Mesendoderm (in vitro differentiated cells): ENCODE measurements around the gene ZXDC.

Experiments used
- DNase-seq: peaks from one replicate; pipeline ENCODE4 v3.0.0; 2013
- H2AK5ac ChIP-seq: 2 replicates; pipeline ENCODE4 v1.6.1; 2013; ENCODE audit warnings: low read length, inconsistent platforms
- H2BK120ac ChIP-seq: 2 replicates; pipeline ENCODE4 v1.6.1; 2013; ENCODE audit warnings: low read depth, mild to moderate bottlenecking, low read length, moderate library complexity, mixed read lengths
- H2BK15ac ChIP-seq: replicated peaks from 2 replicates; pipeline ENCODE4 v1.6.1; 2013; ENCODE audit warnings: low read depth, mild to moderate bottlenecking, moderate library complexity
- H2BK5ac ChIP-seq: 2 replicates; pipeline ENCODE4 v1.6.1; 2013; ENCODE audit warnings: low read length, inconsistent platforms
- H3K18ac ChIP-seq: 2 replicates; pipeline ENCODE4 v1.6.1; 2013; ENCODE audit warnings: mild to moderate bottlenecking, low read length, mixed read lengths
- H3K23ac ChIP-seq: one replicate; pipeline ENCODE4 v1.6.1; 2013; ENCODE audit warnings: low read length
- H3K27ac ChIP-seq: 2 replicates; pipeline ENCODE4 v1.5.1; 2013; ENCODE audit warnings: low read depth, mild to moderate bottlenecking, inconsistent platforms, low read length, moderate library complexity
- H3K27me3 ChIP-seq: 2 replicates; pipeline ENCODE4 v1.6.1; 2013; ENCODE audit warnings: low read length, control low read depth, mild to moderate bottlenecking, inconsistent platforms; ENCODE audit not compliant: insufficient read depth, poor library complexity
- H3K36me3 ChIP-seq: 2 replicates; pipeline ENCODE4 v1.6.1; 2013; ENCODE audit warnings: low read length, inconsistent platforms; ENCODE audit not compliant: control insufficient read depth, insufficient read depth
- H3K4ac ChIP-seq: one replicate; pipeline ENCODE4 v1.6.1; 2013; ENCODE audit warnings: low read depth, mild to moderate bottlenecking, low read length, moderate library complexity
- H3K4me1 ChIP-seq: 2 replicates; pipeline ENCODE4 v1.6.1; 2013; ENCODE audit warnings: low read depth, low read length, inconsistent platforms; ENCODE audit not compliant: control insufficient read depth
- H3K4me2 ChIP-seq: 2 replicates; pipeline ENCODE4 v1.6.1; 2013; ENCODE audit warnings: low read length
- H3K4me3 ChIP-seq: 2 replicates; pipeline ENCODE4 v1.5.1; 2013; ENCODE audit warnings: mild to moderate bottlenecking, low read length
- H3K56ac ChIP-seq: one replicate; pipeline ENCODE4 v1.6.1; 2013; ENCODE audit warnings: low read length
- H3K79me1 ChIP-seq: 2 replicates; pipeline ENCODE4 v1.6.1; 2013; ENCODE audit warnings: low read length, inconsistent platforms
- H3K79me2 ChIP-seq: 2 replicates; pipeline ENCODE4 v1.6.1; 2013; ENCODE audit warnings: mild to moderate bottlenecking, low read length; ENCODE audit not compliant: control insufficient read depth, insufficient read depth
- H3K9ac ChIP-seq: 2 replicates; pipeline ENCODE4 v1.6.1; 2013; ENCODE audit warnings: low read length, inconsistent platforms
- H4K5ac ChIP-seq: one replicate; pipeline ENCODE4 v1.6.1; 2013; ENCODE audit warnings: low read length
- H4K8ac ChIP-seq: one replicate; pipeline ENCODE4 v1.6.1; 2013; ENCODE audit warnings: low read depth, mild to moderate bottlenecking, control low read depth, low read length, moderate library complexity
- WGBS: extraction: QIAGEN DNeasy Blood & Tissue Kit; methylation state at CpG from one replicate; pipeline ENCODE4 v1.1.7; 2013; ENCODE audit warnings: low lambda C conversion rate, missing lambda C conversion rate; ENCODE audit not compliant: insufficient coverage; ENCODE audit errors: extremely low coverage; 5-methylcytosine and 5-hydroxymethylcytosine counted together

ZXDC gene

DNA sequence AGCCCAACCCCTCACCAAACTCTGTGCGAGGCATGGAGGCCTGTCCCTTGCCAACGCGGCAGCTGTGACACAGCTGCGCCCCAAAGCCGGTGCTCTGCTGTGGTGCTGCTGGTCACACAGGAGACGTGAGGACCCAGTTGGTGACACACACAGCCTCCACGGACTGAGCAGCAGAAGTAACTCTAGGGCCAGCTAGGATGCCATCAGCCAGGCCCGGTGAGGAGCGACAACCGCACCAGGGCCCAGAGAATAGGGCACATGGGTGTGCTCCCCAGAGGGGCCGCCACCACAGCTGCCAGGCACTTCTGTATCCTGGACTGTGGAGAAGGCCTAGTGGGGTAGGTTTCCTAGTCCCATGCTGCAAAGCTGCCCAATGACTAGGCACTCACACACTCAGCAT is 10.7 kb downstream of the ZXDC start:
- Histone ChIP-seq H3K56ac (no peak overlapping the region), H3K23ac (no peak overlapping the region), H3K4me1 (no peaks in the 10 kb centered on the region), H3K4me3 (no peak overlapping the region), H3K79me1 (peaks cover 9% of the 10 kb centered on the region), H3K4me2 (no peak overlapping the region), H2BK120ac (no peak overlapping the region), H3K18ac (no peak overlapping the region), H4K8ac (no peak overlapping the region), H3K36me3 (peaks cover 31% of the 10 kb centered on the region), H3K27me3 (no peaks in the 10 kb centered on the region), H4K5ac (no peak overlapping the region), H3K9ac (no peak overlapping the region), H3K27ac (no peak overlapping the region), H2AK5ac (no peak overlapping the region), H3K4ac (no peak overlapping the region), H3K79me2 (peaks cover 2% of the 10 kb centered on the region), H2BK15ac (no peak overlapping the region), H2BK5ac (no peak overlapping the region)
- no peak for DNase-seq
- WGBS = no CpG with 5 or more reads among the region's 11 CpGs

GRCh38 chr3:126464494-126464893 is 11.2 kb downstream of the ZXDC start:
- Histone ChIP-seq H3K79me1 (peaks cover 7% of the 10 kb centered on the region), H3K27ac (no peak overlapping the region), H2BK120ac (no peak overlapping the region), H3K56ac (no peak overlapping the region), H3K4ac (no peak overlapping the region), H2AK5ac (no peak overlapping the region), H4K8ac (no peak overlapping the region), H2BK15ac (no peak overlapping the region), H3K9ac (no peak overlapping the region), H3K18ac (no peak overlapping the region), H3K79me2 (peaks cover 2% of the 10 kb centered on the region), H3K27me3 (no peaks in the 10 kb centered on the region), H3K4me3 (no peak overlapping the region), H3K4me1 (no peaks in the 10 kb centered on the region), H2BK5ac (no peak overlapping the region), H3K4me2 (no peak overlapping the region), H3K36me3 (peaks cover 29% of the 10 kb centered on the region), H3K23ac (no peak overlapping the region), H4K5ac (no peak overlapping the region)
- no CpG with 5 or more reads among the region's 4 CpGs for WGBS
- no peak for DNase-seq

GRCh38 chr3:126464093-126464492 is 11.6 kb downstream of the ZXDC start:
- no CpG with 5 or more reads among the region's 4 CpGs for WGBS

GRCh38 chr3:126463521-126463920 is 12.2 kb downstream of the ZXDC start:
- Histone ChIP-seq H2BK5ac (no peak overlapping the region), H2AK5ac (no peak overlapping the region), H3K4me3 (no peak overlapping the region), H3K79me1 (peaks cover 6% of the 10 kb centered on the region), H3K18ac (no peak overlapping the region), H3K4ac (no peak overlapping the region), H3K4me2 (no peak overlapping the region), H3K79me2 (peaks cover 2% of the 10 kb centered on the region), H3K27me3 (no peaks in the 10 kb centered on the region), H3K27ac (no peak overlapping the region), H3K9ac (no peak overlapping the region), H3K4me1 (no peaks in the 10 kb centered on the region), H2BK120ac (no peak overlapping the region), H2BK15ac (no peak overlapping the region), H4K8ac (no peak overlapping the region), H3K56ac (no peak overlapping the region), H3K23ac (no peak overlapping the region), H3K36me3 (peaks cover 25% of the 10 kb centered on the region), H4K5ac (no peak overlapping the region)
- WGBS = no CpG with 5 or more reads among the region's 2 CpGs
- no peak for DNase-seq

More at GRCh38 chr3:126464093-126464492, 11.6 kb downstream of the ZXDC start:
- H4K8ac ChIP-seq = no peak overlapping the region
- H2BK120ac ChIP-seq = no peak overlapping the region
- H3K4me2 ChIP-seq = no peak overlapping the region
- H2BK15ac ChIP-seq = no peak overlapping the region
- no peak overlapping the region for H2BK5ac ChIP-seq
- H3K27me3 ChIP-seq = no peaks in the 10 kb centered on the region
- H3K4ac ChIP-seq = no peak overlapping the region
- H3K18ac ChIP-seq = no peak overlapping the region
- H4K5ac ChIP-seq = no peak overlapping the region
- H3K56ac ChIP-seq = no peak overlapping the region
- H3K4me3 ChIP-seq = no peak overlapping the region
- H3K9ac ChIP-seq = no peak overlapping the region
- peaks cover 6% of the 10 kb centered on the region for H3K79me1 ChIP-seq
- H3K23ac ChIP-seq = no peak overlapping the region
- peaks cover 2% of the 10 kb centered on the region for H3K79me2 ChIP-seq
- no peak for DNase-seq
- no peak overlapping the region for H3K27ac ChIP-seq
- peaks cover 27% of the 10 kb centered on the region for H3K36me3 ChIP-seq
- no peaks in the 10 kb centered on the region for H3K4me1 ChIP-seq
- H2AK5ac ChIP-seq = no peak overlapping the region

DNA sequence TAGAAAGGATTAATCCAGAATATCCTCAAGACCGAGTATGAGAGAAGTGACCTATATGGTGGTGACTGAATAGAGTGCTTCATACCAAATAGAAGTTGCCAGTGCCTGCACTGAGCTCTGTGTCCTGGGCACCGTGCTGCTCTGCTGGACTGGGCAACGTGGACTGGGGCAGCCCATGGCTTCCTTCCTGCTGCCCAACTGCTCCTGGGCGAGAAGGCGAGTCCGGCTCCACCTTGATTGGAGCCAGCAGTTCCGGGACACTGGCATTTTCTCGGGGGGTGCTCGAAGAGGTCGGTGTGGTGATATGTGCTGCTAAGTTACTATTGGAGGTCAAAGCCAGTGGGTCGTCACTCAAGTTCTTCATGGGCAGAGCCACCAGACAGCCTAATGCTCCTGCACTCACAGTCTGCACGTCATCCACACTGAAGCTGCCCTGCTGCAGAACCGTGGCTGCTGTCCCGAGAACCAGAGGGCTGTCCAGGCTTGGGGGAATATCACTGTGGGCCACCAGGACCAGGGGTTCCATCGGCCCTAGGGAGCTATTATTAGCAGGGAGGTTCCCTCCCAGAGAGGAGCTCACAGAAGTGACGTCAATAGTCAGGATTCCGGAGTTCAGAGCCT is 14.1 kb downstream of the ZXDC start:
- no peak overlapping the region for H3K27ac ChIP-seq
- H3K36me3 ChIP-seq = peaks cover 21% of the 10 kb centered on the region

GRCh38 chr3:126460381-126460780 is 15.3 kb downstream of the ZXDC start:
- H4K5ac ChIP-seq = no peak overlapping the region
- no peak overlapping the region for H2BK5ac ChIP-seq
- H3K79me2 ChIP-seq = peaks cover 2% of the 10 kb centered on the region
- H3K4ac ChIP-seq = no peak overlapping the region
- H3K27ac ChIP-seq = no peak overlapping the region
- H3K4me3 ChIP-seq = no peak overlapping the region
- no peak overlapping the region for H3K18ac ChIP-seq
- H2BK120ac ChIP-seq = no peak overlapping the region
- DNase-seq = no peak
- no peak overlapping the region for H2AK5ac ChIP-seq
- H3K36me3 ChIP-seq = peaks cover 18% of the 10 kb centered on the region
- no peak overlapping the region for H3K9ac ChIP-seq
- no peak overlapping the region for H4K8ac ChIP-seq
- WGBS = no CpG with 5 or more reads among the region's 7 CpGs
- H3K4me1 ChIP-seq = no peaks in the 10 kb centered on the region
- H3K79me1 ChIP-seq = peaks cover 9% of the 10 kb centered on the region
- no peak overlapping the region for H3K23ac ChIP-seq
- no peak overlapping the region for H3K56ac ChIP-seq
- H2BK15ac ChIP-seq = no peak overlapping the region
- no peaks in the 10 kb centered on the region for H3K27me3 ChIP-seq
- H3K4me2 ChIP-seq = no peak overlapping the region

More for the DNA sequence above, 14.1 kb downstream of the ZXDC start:
- Histone ChIP-seq H3K4me2 (no peak overlapping the region), H3K4me3 (no peak overlapping the region), H3K4ac (no peak overlapping the region), H3K18ac (no peak overlapping the region), H2BK120ac (no peak overlapping the region), H4K8ac (no peak overlapping the region), H4K5ac (no peak overlapping the region), H3K9ac (no peak overlapping the region), H3K27me3 (no peaks in the 10 kb centered on the region), H2BK5ac (no peak overlapping the region), H3K4me1 (no peaks in the 10 kb centered on the region), H3K23ac (no peak overlapping the region), H2AK5ac (no peak overlapping the region), H3K79me2 (peaks cover 2% of the 10 kb centered on the region), H2BK15ac (no peak overlapping the region), H3K56ac (no peak overlapping the region), H3K79me1 (peaks cover 7% of the 10 kb centered on the region)
- no peak for DNase-seq
- no CpG with 5 or more reads among the region's 17 CpGs for WGBS
